ENCODE data around the gene CDH22. TPM values are rescaled to one million over a fixed set of nuclear protein-coding genes. Genes with fewer than 3 reads are reported as not detected.

The CDH22 gene
- total and polyA plus RNA-seq, 2 experiments from 2014 or later = 0.08 to 0.10 TPM

DNA sequence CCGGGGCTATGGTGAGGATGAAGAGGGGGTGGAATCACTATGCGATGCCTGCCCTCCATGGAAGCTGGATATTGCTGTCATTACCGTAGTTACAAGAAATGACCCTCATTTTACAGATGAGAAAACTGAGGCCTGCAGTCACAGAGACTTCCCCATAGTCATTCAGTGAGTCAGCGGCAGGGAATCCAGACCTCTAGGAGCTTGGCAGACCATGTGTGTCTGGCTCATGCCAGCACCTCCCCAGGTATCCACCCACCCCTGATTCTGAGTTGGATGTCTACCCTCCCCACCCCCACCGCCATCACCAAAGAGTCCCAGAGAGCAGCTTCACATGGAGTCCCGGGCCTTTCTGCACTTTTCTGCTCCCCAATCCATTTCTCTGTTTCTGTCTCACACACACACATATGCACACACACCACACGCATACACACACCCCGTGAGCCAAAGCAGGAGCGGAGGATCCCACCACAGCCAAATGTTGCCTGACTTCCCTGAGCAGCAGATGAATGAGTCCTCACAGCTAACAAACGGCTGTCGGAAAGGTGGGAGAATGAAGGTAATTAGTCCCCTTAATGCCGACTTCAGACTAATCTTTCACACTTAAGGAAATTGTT, 24.8 kb downstream of the CDH22 start:
- no peak overlapping the region for H3K27ac Mint-ChIP-seq
- DNase-seq (ENCODE audit: low spot score) (no peak), ATAC-seq (no peak)
- Histone ChIP-seq H3K4me1 (ENCODE audit: insufficient read depth) (peaks cover 4% of the 10 kb centered on the region), H3K27ac (ENCODE audit: low read depth) (no peak overlapping the region), H3K27me3 (ENCODE audit: insufficient read depth) (no peaks in the 10 kb centered on the region), H3K9me2 (ENCODE audit: insufficient read depth) (no peaks in the 10 kb centered on the region), H3F3A (replicated peaks; ENCODE audit: low read depth) (no peaks in the 10 kb centered on the region), H3K4me3 (no peak overlapping the region), H3K4me2 (no peak overlapping the region), H4K20me1 (replicated peaks; ENCODE audit: insufficient read depth) (no peaks in the 10 kb centered on the region), H3K79me2 (replicated peaks; ENCODE audit: insufficient read depth) (no peaks in the 10 kb centered on the region), H2AFZ (no peak overlapping the region; the same call in 1 of the 2 replicates), H3K36me3 (ENCODE audit: insufficient read depth) (no peaks in the 10 kb centered on the region)
- no peak overlapping the region for H3K4me3 Mint-ChIP-seq
- TF ChIP-seq, protein P1, sequence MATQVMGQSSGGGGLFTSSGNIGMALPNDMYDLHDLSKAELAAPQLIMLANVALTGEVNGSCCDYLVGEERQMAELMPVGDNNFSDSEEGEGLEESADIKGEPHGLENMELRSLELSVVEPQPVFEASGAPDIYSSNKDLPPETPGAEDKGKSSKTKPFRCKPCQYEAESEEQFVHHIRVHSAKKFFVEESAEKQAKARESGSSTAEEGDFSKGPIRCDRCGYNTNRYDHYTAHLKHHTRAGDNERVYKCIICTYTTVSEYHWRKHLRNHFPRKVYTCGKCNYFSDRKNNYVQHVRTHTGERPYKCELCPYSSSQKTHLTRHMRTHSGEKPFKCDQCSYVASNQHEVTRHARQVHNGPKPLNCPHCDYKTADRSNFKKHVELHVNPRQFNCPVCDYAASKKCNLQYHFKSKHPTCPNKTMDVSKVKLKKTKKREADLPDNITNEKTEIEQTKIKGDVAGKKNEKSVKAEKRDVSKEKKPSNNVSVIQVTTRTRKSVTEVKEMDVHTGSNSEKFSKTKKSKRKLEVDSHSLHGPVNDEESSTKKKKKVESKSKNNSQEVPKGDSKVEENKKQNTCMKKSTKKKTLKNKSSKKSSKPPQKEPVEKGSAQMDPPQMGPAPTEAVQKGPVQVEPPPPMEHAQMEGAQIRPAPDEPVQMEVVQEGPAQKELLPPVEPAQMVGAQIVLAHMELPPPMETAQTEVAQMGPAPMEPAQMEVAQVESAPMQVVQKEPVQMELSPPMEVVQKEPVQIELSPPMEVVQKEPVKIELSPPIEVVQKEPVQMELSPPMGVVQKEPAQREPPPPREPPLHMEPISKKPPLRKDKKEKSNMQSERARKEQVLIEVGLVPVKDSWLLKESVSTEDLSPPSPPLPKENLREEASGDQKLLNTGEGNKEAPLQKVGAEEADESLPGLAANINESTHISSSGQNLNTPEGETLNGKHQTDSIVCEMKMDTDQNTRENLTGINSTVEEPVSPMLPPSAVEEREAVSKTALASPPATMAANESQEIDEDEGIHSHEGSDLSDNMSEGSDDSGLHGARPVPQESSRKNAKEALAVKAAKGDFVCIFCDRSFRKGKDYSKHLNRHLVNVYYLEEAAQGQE (IDR thresholded peaks at IDR 0.05; ENCODE audit: unreplicated experiment) = no peak
- no peak for TF ChIP-seq EZH2phosphoT487 (IDR thresholded peaks at IDR 0.05; ENCODE audit: unreplicated experiment)
- no peak for TF ChIP-seq NANOG (IDR thresholded peaks at IDR 0.05; ENCODE audit: borderline replicate concordance)
- TF ChIP-seq, protein P2, sequence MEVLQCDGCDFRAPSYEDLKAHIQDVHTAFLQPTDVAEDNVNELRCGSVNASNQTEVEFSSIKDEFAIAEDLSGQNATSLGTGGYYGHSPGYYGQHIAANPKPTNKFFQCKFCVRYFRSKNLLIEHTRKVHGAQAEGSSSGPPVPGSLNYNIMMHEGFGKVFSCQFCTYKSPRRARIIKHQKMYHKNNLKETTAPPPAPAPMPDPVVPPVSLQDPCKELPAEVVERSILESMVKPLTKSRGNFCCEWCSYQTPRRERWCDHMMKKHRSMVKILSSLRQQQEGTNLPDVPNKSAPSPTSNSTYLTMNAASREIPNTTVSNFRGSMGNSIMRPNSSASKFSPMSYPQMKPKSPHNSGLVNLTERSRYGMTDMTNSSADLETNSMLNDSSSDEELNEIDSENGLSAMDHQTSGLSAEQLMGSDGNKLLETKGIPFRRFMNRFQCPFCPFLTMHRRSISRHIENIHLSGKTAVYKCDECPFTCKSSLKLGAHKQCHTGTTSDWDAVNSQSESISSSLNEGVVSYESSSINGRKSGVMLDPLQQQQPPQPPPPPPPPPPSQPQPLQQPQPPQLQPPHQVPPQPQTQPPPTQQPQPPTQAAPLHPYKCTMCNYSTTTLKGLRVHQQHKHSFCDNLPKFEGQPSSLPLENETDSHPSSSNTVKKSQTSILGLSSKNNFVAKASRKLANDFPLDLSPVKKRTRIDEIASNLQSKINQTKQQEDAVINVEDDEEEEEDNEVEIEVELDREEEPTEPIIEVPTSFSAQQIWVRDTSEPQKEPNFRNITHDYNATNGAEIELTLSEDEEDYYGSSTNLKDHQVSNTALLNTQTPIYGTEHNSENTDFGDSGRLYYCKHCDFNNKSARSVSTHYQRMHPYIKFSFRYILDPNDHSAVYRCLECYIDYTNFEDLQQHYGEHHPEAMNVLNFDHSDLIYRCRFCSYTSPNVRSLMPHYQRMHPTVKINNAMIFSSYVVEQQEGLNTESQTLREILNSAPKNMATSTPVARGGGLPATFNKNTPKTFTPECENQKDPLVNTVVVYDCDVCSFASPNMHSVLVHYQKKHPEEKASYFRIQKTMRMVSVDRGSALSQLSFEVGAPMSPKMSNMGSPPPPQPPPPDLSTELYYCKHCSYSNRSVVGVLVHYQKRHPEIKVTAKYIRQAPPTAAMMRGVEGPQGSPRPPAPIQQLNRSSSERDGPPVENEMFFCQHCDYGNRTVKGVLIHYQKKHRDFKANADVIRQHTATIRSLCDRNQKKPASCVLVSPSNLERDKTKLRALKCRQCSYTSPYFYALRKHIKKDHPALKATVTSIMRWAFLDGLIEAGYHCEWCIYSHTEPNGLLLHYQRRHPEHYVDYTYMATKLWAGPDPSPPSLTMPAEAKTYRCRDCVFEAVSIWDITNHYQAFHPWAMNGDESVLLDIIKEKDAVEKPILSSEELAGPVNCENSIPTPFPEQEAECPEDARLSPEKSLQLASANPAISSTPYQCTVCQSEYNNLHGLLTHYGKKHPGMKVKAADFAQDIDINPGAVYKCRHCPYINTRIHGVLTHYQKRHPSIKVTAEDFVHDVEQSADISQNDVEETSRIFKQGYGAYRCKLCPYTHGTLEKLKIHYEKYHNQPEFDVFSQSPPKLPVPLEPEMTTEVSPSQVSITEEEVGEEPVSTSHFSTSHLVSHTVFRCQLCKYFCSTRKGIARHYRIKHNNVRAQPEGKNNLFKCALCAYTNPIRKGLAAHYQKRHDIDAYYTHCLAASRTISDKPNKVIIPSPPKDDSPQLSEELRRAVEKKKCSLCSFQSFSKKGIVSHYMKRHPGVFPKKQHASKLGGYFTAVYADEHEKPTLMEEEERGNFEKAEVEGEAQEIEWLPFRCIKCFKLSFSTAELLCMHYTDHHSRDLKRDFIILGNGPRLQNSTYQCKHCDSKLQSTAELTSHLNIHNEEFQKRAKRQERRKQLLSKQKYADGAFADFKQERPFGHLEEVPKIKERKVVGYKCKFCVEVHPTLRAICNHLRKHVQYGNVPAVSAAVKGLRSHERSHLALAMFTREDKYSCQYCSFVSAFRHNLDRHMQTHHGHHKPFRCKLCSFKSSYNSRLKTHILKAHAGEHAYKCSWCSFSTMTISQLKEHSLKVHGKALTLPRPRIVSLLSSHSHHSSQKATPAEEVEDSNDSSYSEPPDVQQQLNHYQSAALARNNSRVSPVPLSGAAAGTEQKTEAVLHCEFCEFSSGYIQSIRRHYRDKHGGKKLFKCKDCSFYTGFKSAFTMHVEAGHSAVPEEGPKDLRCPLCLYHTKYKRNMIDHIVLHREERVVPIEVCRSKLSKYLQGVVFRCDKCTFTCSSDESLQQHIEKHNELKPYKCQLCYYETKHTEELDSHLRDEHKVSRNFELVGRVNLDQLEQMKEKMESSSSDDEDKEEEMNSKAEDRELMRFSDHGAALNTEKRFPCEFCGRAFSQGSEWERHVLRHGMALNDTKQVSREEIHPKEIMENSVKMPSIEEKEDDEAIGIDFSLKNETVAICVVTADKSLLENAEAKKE (CRISPR knock-in tag; IDR thresholded peaks at IDR 0.05) = no peak
- TF ChIP-seq, protein P3, sequence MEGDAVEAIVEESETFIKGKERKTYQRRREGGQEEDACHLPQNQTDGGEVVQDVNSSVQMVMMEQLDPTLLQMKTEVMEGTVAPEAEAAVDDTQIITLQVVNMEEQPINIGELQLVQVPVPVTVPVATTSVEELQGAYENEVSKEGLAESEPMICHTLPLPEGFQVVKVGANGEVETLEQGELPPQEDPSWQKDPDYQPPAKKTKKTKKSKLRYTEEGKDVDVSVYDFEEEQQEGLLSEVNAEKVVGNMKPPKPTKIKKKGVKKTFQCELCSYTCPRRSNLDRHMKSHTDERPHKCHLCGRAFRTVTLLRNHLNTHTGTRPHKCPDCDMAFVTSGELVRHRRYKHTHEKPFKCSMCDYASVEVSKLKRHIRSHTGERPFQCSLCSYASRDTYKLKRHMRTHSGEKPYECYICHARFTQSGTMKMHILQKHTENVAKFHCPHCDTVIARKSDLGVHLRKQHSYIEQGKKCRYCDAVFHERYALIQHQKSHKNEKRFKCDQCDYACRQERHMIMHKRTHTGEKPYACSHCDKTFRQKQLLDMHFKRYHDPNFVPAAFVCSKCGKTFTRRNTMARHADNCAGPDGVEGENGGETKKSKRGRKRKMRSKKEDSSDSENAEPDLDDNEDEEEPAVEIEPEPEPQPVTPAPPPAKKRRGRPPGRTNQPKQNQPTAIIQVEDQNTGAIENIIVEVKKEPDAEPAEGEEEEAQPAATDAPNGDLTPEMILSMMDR (conservative IDR thresholded peaks at IDR 0.05; ENCODE audit: low read depth in 2 of 2) = no peak
- no peak for TF ChIP-seq POLR2AphosphoS5 (IDR thresholded peaks at IDR 0.05; ENCODE audit: low read depth)
- no peak for TF ChIP-seq ZNF331 (CRISPR knock-in tag; IDR thresholded peaks at IDR 0.05; ENCODE audit: low read depth)
- TF ChIP-seq EZH2 (IDR thresholded peaks at IDR 0.05; ENCODE audit: low read depth, unreplicated experiment) = no peak
- TF ChIP-seq JUNB (IDR thresholded peaks at IDR 0.05; ENCODE audit: unreplicated experiment) = no peak
- TF ChIP-seq, protein P4, sequence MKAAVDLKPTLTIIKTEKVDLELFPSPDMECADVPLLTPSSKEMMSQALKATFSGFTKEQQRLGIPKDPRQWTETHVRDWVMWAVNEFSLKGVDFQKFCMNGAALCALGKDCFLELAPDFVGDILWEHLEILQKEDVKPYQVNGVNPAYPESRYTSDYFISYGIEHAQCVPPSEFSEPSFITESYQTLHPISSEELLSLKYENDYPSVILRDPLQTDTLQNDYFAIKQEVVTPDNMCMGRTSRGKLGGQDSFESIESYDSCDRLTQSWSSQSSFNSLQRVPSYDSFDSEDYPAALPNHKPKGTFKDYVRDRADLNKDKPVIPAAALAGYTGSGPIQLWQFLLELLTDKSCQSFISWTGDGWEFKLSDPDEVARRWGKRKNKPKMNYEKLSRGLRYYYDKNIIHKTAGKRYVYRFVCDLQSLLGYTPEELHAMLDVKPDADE (IDR thresholded peaks at IDR 0.05) = no peak
- TF ChIP-seq ZNF114 (CRISPR knock-in tag; IDR thresholded peaks at IDR 0.05) = no peak
- TF ChIP-seq CREB1 (CRISPR knock-in tag; IDR thresholded peaks at IDR 0.05; ENCODE audit: low read depth) = no peak
- no peak for TF ChIP-seq STAT1 (IDR thresholded peaks at IDR 0.05; ENCODE audit: unreplicated experiment)
- H3K9me3 Mint-ChIP-seq = no peaks in the 10 kb centered on the region
- H3K27me3 Mint-ChIP-seq (ENCODE audit: insufficient read depth, low read depth, poor library complexity) = peaks cover 12% of the 10 kb centered on the region
- peaks cover 20% of the 10 kb centered on the region; the same call in 2 of the 3 replicates for H3K4me1 Mint-ChIP-seq
- H3K36me3 Mint-ChIP-seq (ENCODE audit: low read depth) = no peaks in the 10 kb centered on the region

All from GM23338 (cell line).